Naive thymus-derived CD8-positive, alpha-beta T cell (primary cell): ENCODE measurements around the gene RACGAP1. TPM values are rescaled to one million over a fixed set of nuclear protein-coding genes. Genes with fewer than 3 reads are reported as not detected.

ENCODE experiments used
- ATAC-seq, 2 donors: fragments of 150-1000 bp; cut with Tn5 transposase in 1 of 2; sonication (Bioruptor Pico), chemical (Tn5 transposase) in 1 of 2; 1 replicate in 1 of 2; 2 replicates in 1 of 2; pipeline ENCODE4 v1.10.0; 2021; ENCODE audit warnings: mild to moderate bottlenecking in 2 of 2, moderate library complexity in 2 of 2
- POLR2A ChIA-PET: fragments of 350-600 bp; sonication (Branson Sonifier 250); formaldehyde crosslinking; loops from one replicate; lab custom pipeline; 2021; ENCODE audit warnings: antibody characterized with exemption; lab: Charles Lee
- DNase-seq, 10 donors: peaks; one replicate each; pipeline versions ENCODE4 v3.0.0 to v3.0.0-alpha.2; 2020 to 2022
- H3K27ac Mint-ChIP-seq, 10 donors: one replicate each; pipeline ENCODE4 v1.8.0; 2020 to 2022; ENCODE audit warnings: mild to moderate bottlenecking in 10 of 10, mixed read lengths in 10 of 10, moderate library complexity in 4 of 10, inconsistent platforms in 1 of 10
- H3K27me3 Mint-ChIP-seq, 5 donors: one replicate each; pipeline ENCODE4 v1.8.0; 2021 to 2022; ENCODE audit warnings: mixed read lengths in 5 of 5
- H3K36me3 Mint-ChIP-seq, 3 donors: one replicate each; pipeline ENCODE4 v1.8.0; 2020 to 2022; ENCODE audit warnings: mixed read lengths in 3 of 3, mild to moderate bottlenecking in 2 of 3, inconsistent platforms in 1 of 3
- H3K4me1 Mint-ChIP-seq, 4 donors: one replicate each; pipeline ENCODE4 v1.8.0; 2021 to 2022; ENCODE audit warnings: mixed read lengths in 4 of 4
- H3K4me3 Mint-ChIP-seq, 10 donors: one replicate each; pipeline ENCODE4 v1.8.0; 2020 to 2022; ENCODE audit warnings: mild to moderate bottlenecking in 10 of 10, mixed read lengths in 10 of 10, moderate library complexity in 6 of 10, inconsistent platforms in 1 of 10
- H3K9me3 Mint-ChIP-seq, 9 donors: one replicate each; pipeline ENCODE4 v1.8.0; 2020 to 2022; ENCODE audit warnings: mixed read lengths in 9 of 9, mild to moderate bottlenecking in 3 of 9, inconsistent platforms in 1 of 9, moderate library complexity in 1 of 9
- polyA plus RNA-seq, 3 donors: library from polyadenylated mRNA; unstranded; fragments of 300-500 nt; fragmentation: Illumina TruSeq; gene quantifications; one replicate each; pipeline ENCODE4 v1.2.3, GENCODE V29; 2021
- total RNA-seq, 8 experiments: library from RNA in 2 of 8; stranded (reverse) in 2 of 8; gene quantifications; one replicate each; pipeline ENCODE4 v1.2.3 and lab custom pipeline; 2021 to 2026

RACGAP1 gene
- total and polyA plus RNA-seq, 5 experiments from 2014 or later: 8.4 to 12.8 (median 11.0) TPM

- DNase-seq (peak in 1 of 10 donors; percentile 28), ATAC-seq (no peak)
- Mint-ChIP-seq H3K27ac (no peak overlapping the region), H3K9me3 (no peaks in the 10 kb centered on the region), H3K4me1 (peaks cover 18 to 30% (median 20%) of the 10 kb centered on the region in 4 donors), H3K27me3 (peaks cover 24 to 62% (median 52%) of the 10 kb centered on the region in 5 donors), H3K36me3 (no peaks in the 10 kb centered on the region), H3K4me3 (no peak overlapping the region)
- POLR2A ChIA-PET: no interaction called here
Observed at GRCh38 chr12:50052964-50053363, 27.7 kb upstream of the RACGAP1 start.

- Mint-ChIP-seq H3K4me1 (peaks cover 18 to 30% (median 20%) of the 10 kb centered on the region in 4 donors), H3K9me3 (no peaks in the 10 kb centered on the region), H3K27me3 (peaks cover 24 to 64% (median 55%) of the 10 kb centered on the region in 5 donors), H3K4me3 (no peak overlapping the region), H3K36me3 (no peaks in the 10 kb centered on the region), H3K27ac (peak overlapping the region in 1 of 10 donors; percentile 26)
- no peak for DNase-seq
- POLR2A ChIA-PET: no interaction called here
- no peak for ATAC-seq
Observed at GRCh38 chr12:50052544-50052943, 27.2 kb upstream of the RACGAP1 start.

- Mint-ChIP-seq H3K4me1 (peaks cover 9 to 21% (median 12%) of the 10 kb centered on the region in 4 donors), H3K4me3 (peak overlapping the region in 4 of 10 donors; percentile 3 to 72 (median 30)), H3K36me3 (no peaks in the 10 kb centered on the region), H3K9me3 (no peaks in the 10 kb centered on the region), H3K27ac (no peak overlapping the region), H3K27me3 (peaks cover 21 to 64% (median 53%) of the 10 kb centered on the region in 5 donors)
- ATAC-seq (no peak), DNase-seq (no peak)
- POLR2A ChIA-PET: no interaction called here
Observed at GRCh38 chr12:50051101-50051806, 26.0 kb upstream of the RACGAP1 start.

- peaks cover 2 to 14% (median 5%) of the 10 kb centered on the region in 4 donors for H3K4me1 Mint-ChIP-seq
Observed at GRCh38 chr12:50050410-50051098, 25.3 kb upstream of the RACGAP1 start.

GRCh38 chr12:50050119-50050385 lies 24.8 kb upstream of the RACGAP1 start:
- peak overlapping the region in 3 of 10 donors; percentile 7 to 50 (median 27) for H3K4me3 Mint-ChIP-seq
- ATAC-seq (no peak), DNase-seq (no peak)
- H3K27ac Mint-ChIP-seq: no peak overlapping the region
- peaks cover 21 to 55% (median 46%) of the 10 kb centered on the region in 5 donors for H3K27me3 Mint-ChIP-seq
- H3K36me3 Mint-ChIP-seq: no peaks in the 10 kb centered on the region
- no peaks in the 10 kb centered on the region for H3K9me3 Mint-ChIP-seq
- peaks cover 0 to 13% (median 5%) of the 10 kb centered on the region in 4 donors for H3K4me1 Mint-ChIP-seq
- POLR2A ChIA-PET: interaction anchor here (0.6 to 0.7 kb wide), 2 partner anchors 9 to 156 kb away, joined by 3 to 6 read pairs; no protein-coding TSS in a partner anchor

More at GRCh38 chr12:50050410-50051098, 25.3 kb upstream of the RACGAP1 start:
- H3K36me3 Mint-ChIP-seq: no peaks in the 10 kb centered on the region
- H3K27me3 Mint-ChIP-seq: peaks cover 21 to 57% (median 46%) of the 10 kb centered on the region in 5 donors
- H3K4me3 Mint-ChIP-seq: peak overlapping the region in 3 of 10 donors; percentile 4 to 57 (median 7)
- no peak overlapping the region for H3K27ac Mint-ChIP-seq
- no peak for DNase-seq
- no peaks in the 10 kb centered on the region for H3K9me3 Mint-ChIP-seq
- POLR2A ChIA-PET: interaction anchor here (0.6 to 0.7 kb wide), 2 partner anchors 8 to 156 kb away, joined by 3 to 6 read pairs; no protein-coding TSS in a partner anchor
- ATAC-seq: peak; percentile 25 to 41

- no peak for DNase-seq
- H3K27ac Mint-ChIP-seq: no peak overlapping the region
- H3K4me1 Mint-ChIP-seq: peaks cover 0 to 13% (median 5%) of the 10 kb centered on the region in 4 donors
- H3K36me3 Mint-ChIP-seq: no peaks in the 10 kb centered on the region
- H3K4me3 Mint-ChIP-seq: no peak overlapping the region
- H3K9me3 Mint-ChIP-seq: no peaks in the 10 kb centered on the region
- POLR2A ChIA-PET: interaction anchor here (0.6 to 0.7 kb wide), 2 partner anchors 9 to 157 kb away, joined by 3 to 6 read pairs; no protein-coding TSS in a partner anchor
- ATAC-seq: no peak
- peaks cover 21 to 55% (median 46%) of the 10 kb centered on the region in 5 donors for H3K27me3 Mint-ChIP-seq
Observed at GRCh38 chr12:50049254-50050118, 24.2 kb upstream of the RACGAP1 start.

GRCh38 chr12:50047693-50048250 lies 22.5 kb upstream of the RACGAP1 start:
- Mint-ChIP-seq H3K4me1 (peaks cover 0 to 13% (median 4%) of the 10 kb centered on the region in 4 donors), H3K27me3 (peaks cover 21 to 49% (median 40%) of the 10 kb centered on the region in 5 donors), H3K36me3 (no peaks in the 10 kb centered on the region), H3K27ac (no peak overlapping the region), H3K9me3 (no peaks in the 10 kb centered on the region), H3K4me3 (peak overlapping the region in 1 of 10 donors; percentile 3)
- POLR2A ChIA-PET: no interaction called here
- ATAC-seq (no peak), DNase-seq (no peak)

GRCh38 chr12:50043854-50044253 lies 18.6 kb upstream of the RACGAP1 start:
- ATAC-seq (no peak), DNase-seq (no peak)
- Mint-ChIP-seq H3K36me3 (no peaks in the 10 kb centered on the region), H3K4me1 (peaks cover 0 to 2% (median 0%) of the 10 kb centered on the region in 4 donors), H3K9me3 (no peaks in the 10 kb centered on the region), H3K27me3 (peaks cover 0 to 12% (median 6%) of the 10 kb centered on the region in 5 donors), H3K27ac (peak overlapping the region in 2 of 10 donors; percentile 24 to 87), H3K4me3 (no peak overlapping the region)
- POLR2A ChIA-PET: no interaction called here

- Mint-ChIP-seq H3K4me1 (peaks cover 0 to 2% (median 0%) of the 10 kb centered on the region in 4 donors), H3K9me3 (no peaks in the 10 kb centered on the region), H3K36me3 (no peaks in the 10 kb centered on the region), H3K4me3 (no peak overlapping the region), H3K27me3 (peaks cover 0 to 9% (median 4%) of the 10 kb centered on the region in 5 donors), H3K27ac (no peak overlapping the region)
- POLR2A ChIA-PET: no interaction called here
- no peak for DNase-seq
- no peak for ATAC-seq
Observed at GRCh38 chr12:50043308-50043707, 18.0 kb upstream of the RACGAP1 start.

- Mint-ChIP-seq H3K27me3 (peaks cover 0 to 7% (median 2%) of the 10 kb centered on the region in 5 donors), H3K27ac (peak overlapping the region in 1 of 10 donors; percentile 25), H3K4me1 (peaks cover 0 to 2% (median 0%) of the 10 kb centered on the region in 4 donors), H3K36me3 (no peaks in the 10 kb centered on the region), H3K9me3 (no peaks in the 10 kb centered on the region), H3K4me3 (no peak overlapping the region)
- POLR2A ChIA-PET: no interaction called here
- DNase-seq (no peak), ATAC-seq (no peak)
Observed at GRCh38 chr12:50042693-50043092, 17.4 kb upstream of the RACGAP1 start.

GRCh38 chr12:50041962-50042361 lies 16.7 kb upstream of the RACGAP1 start:
- H3K4me3 Mint-ChIP-seq: no peak overlapping the region
- DNase-seq (no peak), ATAC-seq (no peak)
- H3K4me1 Mint-ChIP-seq: peaks cover 0 to 2% (median 0%) of the 10 kb centered on the region in 4 donors
- H3K9me3 Mint-ChIP-seq: no peaks in the 10 kb centered on the region
- POLR2A ChIA-PET: no interaction called here
- no peaks in the 10 kb centered on the region for H3K36me3 Mint-ChIP-seq
- peaks cover 0 to 1% (median 0%) of the 10 kb centered on the region in 5 donors for H3K27me3 Mint-ChIP-seq
- H3K27ac Mint-ChIP-seq: peak overlapping the region in 1 of 10 donors; percentile 29
